GM18858 (cell line): Measurements from ENCODE around the gene UROC1.

ENCODE experiments used
- ATAC-seq: cut with Tn5 transposase; IDR thresholded peaks from one replicate; pipeline ENCODE4 v1.9.1; 2021; ENCODE audit not compliant: unreplicated experiment

UROC1 gene

GRCh38 chr3:126464997-126465396 is 52.6 kb downstream of the UROC1 start:
- ATAC-seq, result no peak

- no peak for ATAC-seq
These were observed 53.1 kb downstream of the UROC1 start for GRCh38 chr3:126464494-126464893.

- ATAC-seq, result no peak
These were observed 53.5 kb downstream of the UROC1 start for GRCh38 chr3:126464093-126464492.

GRCh38 chr3:126463521-126463920 is 54.1 kb downstream of the UROC1 start:
- ATAC-seq, result no peak

- ATAC-seq, result no peak
These were observed 56.0 kb downstream of the UROC1 start for GRCh38 chr3:126461450-126462070.

- ATAC-seq, result no peak
These were observed 57.2 kb downstream of the UROC1 start for GRCh38 chr3:126460381-126460780.

- ATAC-seq, result no peak
These were observed 57.8 kb downstream of the UROC1 start for GRCh38 chr3:126459763-126460127.

- no peak for ATAC-seq
These were observed 58.3 kb downstream of the UROC1 start for GRCh38 chr3:126459111-126459762.

- ATAC-seq, result no peak
These were observed 60.7 kb downstream of the UROC1 start for GRCh38 chr3:126456766-126457388.

- ATAC-seq, result no peak
These were observed 61.4 kb downstream of the UROC1 start for GRCh38 chr3:126456211-126456610.

- ATAC-seq, result no peak
These were observed 63.0 kb downstream of the UROC1 start for GRCh38 chr3:126454437-126455198.

GRCh38 chr3:126454025-126454424 is 63.5 kb downstream of the UROC1 start:
- ATAC-seq, result no peak

GRCh38 chr3:126452213-126452612 is 65.4 kb downstream of the UROC1 start:
- ATAC-seq, result no peak

GRCh38 chr3:126451511-126451910 is 66.1 kb downstream of the UROC1 start:
- no peak for ATAC-seq

GRCh38 chr3:126450744-126451143 is 66.8 kb downstream of the UROC1 start:
- ATAC-seq, result no peak

- ATAC-seq, result no peak
These were observed 67.4 kb downstream of the UROC1 start for GRCh38 chr3:126450219-126450618.

- ATAC-seq, result no peak
These were observed 67.9 kb downstream of the UROC1 start for GRCh38 chr3:126449621-126450051.

- ATAC-seq, result no peak
These were observed 68.7 kb downstream of the UROC1 start for GRCh38 chr3:126448893-126449180.

- ATAC-seq, result no peak
These were observed 69.3 kb downstream of the UROC1 start for GRCh38 chr3:126448136-126448892.

GRCh38 chr3:126447456-126448106 is 70.0 kb downstream of the UROC1 start:
- no peak for ATAC-seq

- ATAC-seq, result no peak
These were observed 70.8 kb downstream of the UROC1 start for GRCh38 chr3:126446791-126447190.
